Measurements from ENCODE around the gene TTC21A. TPM values are rescaled to one million over a fixed set of nuclear protein-coding genes. Genes with fewer than 3 reads are reported as not detected.

The TTC21A gene
- total RNA-seq, 2 donors from 2014 or later, result 6.7 to 46.5 TPM

GRCh38 chr3:39096775-39097174 lies 10.7 kb upstream of the TTC21A start:
- peak in 1 of 3 donors; percentile 13 for TF ChIP-seq POLR2A (IDR thresholded peaks at IDR 0.05)
- no peak for TF ChIP-seq CTCF (IDR thresholded peaks at IDR 0.05)
- H3K4me1 ChIP-seq, result peaks cover 34% of the 10 kb centered on the region
- H3K27me3 ChIP-seq, result no peaks in the 10 kb centered on the region
- H3K4me3 ChIP-seq, result no peak overlapping the region
- DNase-seq (peak; percentile 45 to 66 (median 54)), ATAC-seq (peak; percentile 90)
- H3K36me3 ChIP-seq (replicated peaks in 1 of 2; ENCODE audit: insufficient read depth in 1 of 2, low read depth in 2 of 2), result peaks cover 19 to 32% of the 10 kb centered on the region in 2 donors
- 30 to 50% methylated on average over 2 to 3 of the region's 3 CpGs for WGBS, 2 donors
- H3K27ac ChIP-seq, result peak overlapping the region; percentile 61 to 82 (median 75)
- intact Hi-C loops (cut with DNase I), result no loop called here
- H3K9me3 ChIP-seq, result no peaks in the 10 kb centered on the region

GRCh38 chr3:39097716-39098472 lies 9.6 kb upstream of the TTC21A start:
- peaks cover 39% of the 10 kb centered on the region for H3K4me1 ChIP-seq
- no peak for ATAC-seq
- no peaks in the 10 kb centered on the region for H3K9me3 ChIP-seq
- H3K27ac ChIP-seq, result peak overlapping the region; percentile 61 to 82 (median 75)
- DNase-seq, result no peak
- no peak overlapping the region for H3K4me3 ChIP-seq
- intact Hi-C loops (cut with DNase I), result no loop called here
- 85 to 89% methylated on average over 5 to 8 of the region's 8 CpGs for WGBS, 2 donors
- TF ChIP-seq CTCF (IDR thresholded peaks at IDR 0.05) (no peak), POLR2A (IDR thresholded peaks at IDR 0.05) (no peak)
- peaks cover 19 to 27% of the 10 kb centered on the region in 2 donors for H3K36me3 ChIP-seq (replicated peaks in 1 of 2; ENCODE audit: insufficient read depth in 1 of 2, low read depth in 2 of 2)
- no peaks in the 10 kb centered on the region for H3K27me3 ChIP-seq

DNA sequence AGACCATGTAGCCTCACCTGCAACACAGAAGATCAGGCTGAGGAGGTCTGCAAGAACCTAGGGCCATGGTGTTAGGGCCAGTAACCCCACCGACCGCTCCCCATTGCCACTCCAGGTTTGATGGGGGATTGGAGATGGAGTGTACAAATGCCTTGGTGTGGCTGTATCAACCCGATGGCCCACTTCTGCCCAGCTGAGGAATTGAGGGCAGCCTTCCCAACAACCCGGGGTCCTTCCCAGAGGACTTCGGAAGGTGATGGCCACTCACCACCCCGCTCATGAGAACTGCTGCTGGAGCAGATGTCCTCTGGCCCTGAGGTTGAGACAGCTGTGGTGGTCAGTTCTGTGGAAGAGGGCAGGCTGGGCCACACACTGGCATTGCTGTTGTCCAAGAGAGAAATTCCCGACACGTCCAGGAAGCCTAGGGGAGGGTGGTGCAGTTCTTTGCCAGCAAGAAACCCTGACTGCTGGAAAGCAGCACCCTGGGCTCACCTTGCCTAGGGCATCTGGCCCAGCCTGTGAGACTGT lies 8.9 kb upstream of the TTC21A start:
- H3K27me3 ChIP-seq, result no peaks in the 10 kb centered on the region
- intact Hi-C loops (cut with DNase I), result no loop called here
- WGBS, 2 donors, result 90 to 95% methylated on average over 4 to 8 of the region's 8 CpGs
- ATAC-seq (no peak), DNase-seq (no peak)
- H3K36me3 ChIP-seq (replicated peaks in 1 of 2; ENCODE audit: insufficient read depth in 1 of 2, low read depth in 2 of 2), result peaks cover 19 to 27% of the 10 kb centered on the region in 2 donors
- no peak overlapping the region for H3K4me3 ChIP-seq
- no peaks in the 10 kb centered on the region for H3K9me3 ChIP-seq
- TF ChIP-seq CTCF (IDR thresholded peaks at IDR 0.05) (no peak), POLR2A (IDR thresholded peaks at IDR 0.05) (no peak)
- peaks cover 45% of the 10 kb centered on the region for H3K4me1 ChIP-seq
- peak overlapping the region in 2 of 4 donors; percentile 79 to 82 for H3K27ac ChIP-seq

DNA sequence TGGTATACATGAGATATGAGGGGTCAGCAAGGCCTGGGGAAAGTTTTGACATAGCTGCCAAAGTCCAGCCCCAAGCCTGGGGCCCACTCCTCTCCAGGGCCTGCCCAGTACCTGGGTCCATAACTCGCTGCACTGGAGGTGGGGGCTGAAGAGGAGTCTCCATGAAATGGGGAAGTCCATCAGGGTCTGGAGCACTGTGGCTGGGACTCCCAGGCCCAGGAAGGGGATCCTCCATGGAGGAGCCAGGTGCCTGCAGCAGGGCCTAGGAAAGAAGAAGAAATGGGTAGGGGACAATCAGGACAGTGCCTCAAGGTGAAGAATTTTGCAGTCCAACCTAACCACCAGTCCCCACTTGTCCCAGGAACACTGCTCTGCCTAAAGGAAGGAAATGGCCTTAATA lies 8.2 kb upstream of the TTC21A start:
- DNase-seq (no peak), ATAC-seq (no peak)
- peak overlapping the region in 2 of 4 donors; percentile 21 to 79 for H3K27ac ChIP-seq
- WGBS, 2 donors, result 80 to 86% methylated on average over 1 of the region's 1 CpG
- no peak for TF ChIP-seq CTCF (IDR thresholded peaks at IDR 0.05)
- TF ChIP-seq POLR2A (IDR thresholded peaks at IDR 0.05), result no peak
- peaks cover 52% of the 10 kb centered on the region for H3K4me1 ChIP-seq
- peaks cover 19 to 25% of the 10 kb centered on the region in 2 donors for H3K36me3 ChIP-seq (replicated peaks in 1 of 2; ENCODE audit: insufficient read depth in 1 of 2, low read depth in 2 of 2)
- intact Hi-C loops (cut with DNase I), result no loop called here
- H3K9me3 ChIP-seq, result no peaks in the 10 kb centered on the region
- H3K27me3 ChIP-seq, result no peaks in the 10 kb centered on the region
- no peak overlapping the region for H3K4me3 ChIP-seq
